HepG2 (cell line): Measurements from ENCODE around the gene GUCY1A2. TPM values are rescaled to one million over a fixed set of nuclear protein-coding genes. Genes with fewer than 3 reads are reported as not detected.

ENCODE experiments used
- ATAC-seq: fragments of 200-7000 bp; cut with Tn5 transposase; 3 replicates; pipeline ENCODE4 v1.9.1; 2020; ENCODE audit warnings: mild to moderate bottlenecking, moderate library complexity
- BruUV-seq: library from RNA; stranded (reverse); fragments of 400-500 nt; replicated peaks from 2 replicates; lab custom pipeline; 2021; lab: Mats Ljungman, UMichigan
- CTCF ChIA-PET: fragments of 300-600 bp; formaldehyde crosslinking; extraction: SDS; loops from one replicate; lab custom pipeline; 2021; ENCODE audit warnings: low total read pairs, inconsistent platforms, low intra/inter-chr PET ratio; lab: Yijun Ruan, JAX
- POLR2A ChIA-PET: fragments of 350-600 bp; sonication (Branson Sonifier 250); formaldehyde crosslinking; loops from one replicate; lab custom pipeline; 2020; ENCODE audit warnings: antibody characterized with exemption, inconsistent platforms; lab: Yijun Ruan, JAX
- DNase-seq: peaks from one replicate; pipeline ENCODE4 v3.0.0-alpha.2; 2015; ENCODE audit warnings: low spot score
- FAIRE-seq: peaks from 3 replicates; lab custom pipeline; 2011; peaks lifted over from hg19 to GRCh38; lab: Jason Lieb, UNC
- H2AFZ ChIP-seq: one replicate; pipeline ENCODE4 v1.6.1; 2011; ENCODE audit warnings: low read length, inconsistent platforms
- H3K27ac ChIP-seq: fragments of 300-600 bp; 3 replicates; pipeline ENCODE4 v1.8.0; 2011; ENCODE audit warnings: mixed run types, mild to moderate bottlenecking, mixed read lengths, low read length, inconsistent platforms; ENCODE audit not compliant: insufficient read depth; ENCODE audit errors: extremely low read length
- H3K27me3 ChIP-seq, 2 experiments: fragments of 200-600 bp in 1 of 2; 2 replicates in 1 of 2; 3 replicates in 1 of 2; pipeline versions ENCODE4 v1.6.0 to v1.8.0; 2011; ENCODE audit warnings: low read length in 2 of 2, mild to moderate bottlenecking in 2 of 2, moderate library complexity in 2 of 2, inconsistent platforms in 1 of 2; ENCODE audit not compliant: insufficient read depth in 2 of 2, control insufficient read depth in 1 of 2
- H3K36me3 ChIP-seq, 2 experiments: fragments of 200-600 bp in 1 of 2; replicated peaks in 1 of 2; 2 replicates in 1 of 2; 3 replicates in 1 of 2; pipeline versions ENCODE4 v1.5.1 to v1.8.0; 2011; ENCODE audit warnings: low read length in 2 of 2, inconsistent platforms in 1 of 2; ENCODE audit not compliant: insufficient read depth in 2 of 2, control insufficient read depth in 1 of 2
- H3K4me1 ChIP-seq: 2 replicates; pipeline ENCODE4 v1.5.1; 2012; ENCODE audit warnings: low read length, inconsistent platforms; ENCODE audit not compliant: insufficient read depth
- H3K4me2 ChIP-seq: 2 replicates; pipeline ENCODE4 v1.6.0; 2011; ENCODE audit warnings: low read depth, low read length, inconsistent platforms
- H3K4me3 ChIP-seq, 3 experiments: fragments of 200-600 bp in 1 of 3; sonication (generic), shearing (Covaris generic) in 1 of 3; replicated peaks in 1 of 3; 2 replicates each; pipeline ENCODE4 v1.5.1; 2011 to 2016; ENCODE audit warnings: low read length in 3 of 3, inconsistent platforms in 2 of 3, low read depth in 2 of 3, mild to moderate bottlenecking in 2 of 3, control low read depth in 1 of 3, mixed read lengths in 1 of 3; ENCODE audit not compliant: insufficient read depth in 1 of 3
- H3K79me2 ChIP-seq: one replicate; pipeline ENCODE4 v1.6.1; 2011; ENCODE audit warnings: low read length, inconsistent platforms; ENCODE audit not compliant: insufficient read depth
- H3K9ac ChIP-seq: 2 replicates; pipeline ENCODE4 v1.6.0; 2011; ENCODE audit warnings: mild to moderate bottlenecking, low read depth, low read length, inconsistent platforms; ENCODE audit not compliant: insufficient read depth
- H3K9me3 ChIP-seq: 2 replicates; pipeline ENCODE4 v1.5.1; 2012; ENCODE audit warnings: mild to moderate bottlenecking, low read length
- H4K20me1 ChIP-seq: 2 replicates; pipeline ENCODE4 v1.6.0; 2011; ENCODE audit warnings: inconsistent platforms, mild to moderate bottlenecking, low read length, moderate library complexity; ENCODE audit not compliant: insufficient read depth
- ATF5 ChIP-seq: sonication (generic); formaldehyde crosslinking; IDR thresholded peaks from 2 replicates; pipeline ENCODE4 v1.4.0; 2020; ENCODE audit warnings: mild to moderate bottlenecking, low read depth, missing genetic modification reagents
- ERF ChIP-seq: IDR thresholded peaks from 2 replicates; pipeline ENCODE4 v1.6.1; 2018; ENCODE audit warnings: missing biosample characterization, missing genetic modification reagents
- FOXP1 ChIP-seq, 2 experiments: fragments of 450-650 bp in 1 of 2; IDR thresholded peaks; 2 replicates each; pipeline ENCODE4 v1.6.1; 2017 to 2018; ENCODE audit warnings: antibody characterized with exemption in 1 of 2
- MAZ ChIP-seq, 2 experiments: sonication (generic) in 1 of 2; formaldehyde crosslinking in 1 of 2; IDR thresholded peaks; 2 replicates each; pipeline versions ENCODE4 v1.5.0 to v1.6.1; 2012 to 2020; ENCODE audit warnings: low read depth in 2 of 2, mild to moderate bottlenecking in 2 of 2, borderline replicate concordance in 1 of 2, improper control_type of control experiment in 1 of 2, low read length in 1 of 2, missing genetic modification reagents in 1 of 2, moderate library complexity in 1 of 2
- MED8 ChIP-seq: sonication (generic); formaldehyde crosslinking; IDR thresholded peaks from 2 replicates; pipeline ENCODE4 v1.8.1; 2023; ENCODE audit warnings: mild to moderate bottlenecking, missing genetic modification reagents; ENCODE audit not compliant: insufficient replicate concordance
- MYC ChIP-seq: sonication (generic); formaldehyde crosslinking; IDR thresholded peaks from 2 replicates; pipeline ENCODE4 v1.9.0; 2021; ENCODE audit warnings: missing genetic modification reagents, borderline replicate concordance
- SAP130 ChIP-seq: IDR thresholded peaks from 2 replicates; pipeline ENCODE4 v1.6.1; 2016; ENCODE audit warnings: low read depth
- SMAD9 ChIP-seq: sonication (generic); formaldehyde crosslinking; IDR thresholded peaks from 2 replicates; pipeline ENCODE4 v1.5.1; 2020; ENCODE audit warnings: mild to moderate bottlenecking, missing genetic modification reagents
- SRY ChIP-seq: sonication (generic); formaldehyde crosslinking; IDR thresholded peaks from 2 replicates; pipeline ENCODE4 v1.8.0; 2022; ENCODE audit warnings: mild to moderate bottlenecking, missing genetic modification reagents
- UBTF ChIP-seq: sonication (generic); formaldehyde crosslinking; IDR thresholded peaks from 2 replicates; pipeline ENCODE4 v1.4.0; 2020; ENCODE audit warnings: mild to moderate bottlenecking, missing genetic modification reagents
- ZEB1 ChIP-seq: IDR thresholded peaks from 2 replicates; pipeline ENCODE4 v1.6.1; 2012; ENCODE audit warnings: mild to moderate bottlenecking, low read depth, inconsistent platforms; ENCODE audit not compliant: insufficient replicate concordance
- ZNF260 ChIP-seq: sonication (generic); formaldehyde crosslinking; IDR thresholded peaks from 2 replicates; pipeline ENCODE4 v1.4.0; 2020; ENCODE audit warnings: missing genetic modification reagents, low read depth, mild to moderate bottlenecking, borderline replicate concordance
- ZNF276 ChIP-seq: sonication (generic); formaldehyde crosslinking; IDR thresholded peaks from 2 replicates; pipeline ENCODE4 v1.4.0; 2020; ENCODE audit warnings: mild to moderate bottlenecking, low read depth, missing genetic modification reagents
- ZNF282 ChIP-seq: fragments of 450-650 bp; IDR thresholded peaks from 2 replicates; pipeline ENCODE4 v1.6.1; 2018; ENCODE audit not compliant: partially characterized antibody
- ZNF44 ChIP-seq: sonication (generic); formaldehyde crosslinking; IDR thresholded peaks from 2 replicates; pipeline ENCODE4 v1.5.1; 2020; ENCODE audit warnings: mild to moderate bottlenecking, missing genetic modification reagents
- ZNF549 ChIP-seq: sonication (generic); formaldehyde crosslinking; IDR thresholded peaks from 2 replicates; pipeline ENCODE4 v1.5.0; 2020; ENCODE audit warnings: missing genetic modification reagents
- ZNF598 ChIP-seq: sonication (generic); formaldehyde crosslinking; IDR thresholded peaks from 2 replicates; pipeline ENCODE4 v1.5.1; 2020; ENCODE audit warnings: mild to moderate bottlenecking, missing genetic modification reagents, borderline replicate concordance
- ZNF605 ChIP-seq: sonication (generic); formaldehyde crosslinking; IDR thresholded peaks from 2 replicates; pipeline ENCODE4 v1.8.0; 2022; ENCODE audit warnings: mild to moderate bottlenecking, missing genetic modification reagents
- ZNF644 ChIP-seq: IDR thresholded peaks from 2 replicates; pipeline ENCODE4 v1.6.1; 2016; ENCODE audit warnings: low read depth
- ZNF768 ChIP-seq: sonication (generic); formaldehyde crosslinking; IDR thresholded peaks from 2 replicates; pipeline ENCODE4 v1.4.0; 2020; ENCODE audit warnings: missing genetic modification reagents
- WGBS: methylation state at CpG from one replicate; pipeline ENCODE4 v1.1.6; 2017; ENCODE audit warnings: low lambda C conversion rate; 5-methylcytosine and 5-hydroxymethylcytosine counted together
- in situ Hi-C: cut with HindIII; loops from 2 replicates; pipeline ENCODE4 v1.10.0; 2017; ENCODE audit warnings: low pct_unique_long_range_greater_than_20kb; ENCODE audit not compliant: extremely low pct_ligation_motif_present
- intact Hi-C: fragments of 100-400 bp; cut with micrococcal nuclease; formaldehyde crosslinking; loops from one replicate; pipeline ENCODE4 v1.10.0; 2022; ENCODE audit not compliant: unreplicated experiment
- polyA plus RNA-seq, 8 experiments: library from polyadenylated mRNA; depleted of rRNA in 3 of 8; stranded (reverse) in 7 of 8; unstranded in 1 of 8; fragments of >200 nt; fragmentation: Illumina TruSeq in 4 of 8; extraction: Trizol in 4 of 8; gene quantifications; 2 replicates each; pipeline versions ENCODE4 v1.2.1 to v1.2.3, GENCODE V29; 2011 to 2016; ENCODE audit warnings: low read depth in 4 of 8, missing spikeins in 1 of 8, mixed read lengths in 1 of 8; ENCODE audit not compliant: insufficient read depth in 1 of 8
- total RNA-seq, 5 experiments: library from RNA; depleted of rRNA; stranded (reverse); fragments of >200 nt; fragmentation: Illumina TruSeq; extraction: Trizol; gene quantifications; 2 replicates each; pipeline ENCODE4 v1.2.3, GENCODE V29; 2016; ENCODE audit warnings: low read depth in 1 of 5

Gene GUCY1A2
- total and polyA plus RNA-seq, 2 of the 13 experiments (the other 11 are each of a cell fraction or from before 2014, with no cell fraction given): 0.01 to 0.07 TPM

- Histone ChIP-seq H4K20me1 (no peaks in the 10 kb centered on the region; the same call in 1 of the 2 replicates), H3K36me3 (no peaks in the 10 kb centered on the region), H3K4me3 (peak overlapping the region in 2 of 3 experiments; percentile 26 to 73; a peak in 2 of 6 replicates), H3K9me3 (no peaks in the 10 kb centered on the region), H3K9ac (no peak overlapping the region), H3K4me1 (peaks cover 13% of the 10 kb centered on the region), H2AFZ (no peak overlapping the region), H3K27ac (no peak overlapping the region), H3K27me3 (peaks cover 4 to 22% of the 10 kb centered on the region in 2 experiments; a peak in 4 of 5 replicates), H3K4me2 (peak overlapping the region; percentile 52), H3K79me2 (no peaks in the 10 kb centered on the region)
- FAIRE-seq (no peak), ATAC-seq (peak; percentile 90), DNase-seq (peak; percentile 20)
- intact Hi-C loops (loop anchor here (5.0 kb wide), 1 partner anchor 712 kb away; no protein-coding TSS in a partner anchor), in situ Hi-C loops (no loop called here)
- CTCF ChIA-PET: no interaction called here
- BruUV-seq: no TSS peak
- POLR2A ChIA-PET: no interaction called here
- WGBS: 11% methylated on average over 12 of the region's 36 CpGs
- TF ChIP-seq FOXP1 (IDR thresholded peaks at IDR 0.05): no peak
- no peak for TF ChIP-seq FOXP1 (CRISPR knock-in tag; IDR thresholded peaks at IDR 0.05)
- peak; percentile 54; the same call in 1 of the 2 replicates for TF ChIP-seq ZNF598 (CRISPR knock-in tag)
- no peak for TF ChIP-seq MED8 (CRISPR knock-in tag)
- TF ChIP-seq ZNF44 (CRISPR knock-in tag): no peak
- no peak for TF ChIP-seq ATF5 (CRISPR knock-in tag)
- no peak for TF ChIP-seq ZNF605 (CRISPR knock-in tag)
- TF ChIP-seq ZNF549 (CRISPR knock-in tag): no peak
- 0 out of 2 replicates have a peak, but pooled peaks have one; percentile 21 for TF ChIP-seq SRY (CRISPR knock-in tag)
- no peak for TF ChIP-seq ZNF644 (CRISPR knock-in tag)
- peak; percentile 25; the same call in 1 of the 2 replicates for TF ChIP-seq SAP130 (CRISPR knock-in tag)
- peak; percentile 47; the same call in 1 of the 2 replicates for TF ChIP-seq UBTF (CRISPR knock-in tag)
- no peak for TF ChIP-seq MAZ (IDR thresholded peaks at IDR 0.05; ENCODE audit: borderline replicate concordance, low read depth, low read length)
- TF ChIP-seq MAZ (CRISPR knock-in tag; IDR thresholded peaks at IDR 0.05; ENCODE audit: low read depth): no peak
- peak; percentile 41; the same call in 1 of the 2 replicates for TF ChIP-seq ZNF768
- TF ChIP-seq MYC (CRISPR knock-in tag): no peak
- no peak for TF ChIP-seq ZNF260 (CRISPR knock-in tag)
- no peak for TF ChIP-seq ZNF282
- TF ChIP-seq ZEB1: no peak
- no peak for TF ChIP-seq ERF (CRISPR knock-in tag)
- TF ChIP-seq SMAD9: 0 out of 2 replicates have a peak, but pooled peaks have one; percentile 53
- TF ChIP-seq ZNF276: no peak
These were observed 722 bp upstream of the GUCY1A2 start for GRCh38 chr11:107018902-107019493.
